ENCODE measurements around the gene HMHB1. TPM values are rescaled to one million over a fixed set of nuclear protein-coding genes. Genes with fewer than 3 reads are reported as not detected.

Gene HMHB1
- total RNA-seq, 1 donor from 2014 or later, result not detected

DNA sequence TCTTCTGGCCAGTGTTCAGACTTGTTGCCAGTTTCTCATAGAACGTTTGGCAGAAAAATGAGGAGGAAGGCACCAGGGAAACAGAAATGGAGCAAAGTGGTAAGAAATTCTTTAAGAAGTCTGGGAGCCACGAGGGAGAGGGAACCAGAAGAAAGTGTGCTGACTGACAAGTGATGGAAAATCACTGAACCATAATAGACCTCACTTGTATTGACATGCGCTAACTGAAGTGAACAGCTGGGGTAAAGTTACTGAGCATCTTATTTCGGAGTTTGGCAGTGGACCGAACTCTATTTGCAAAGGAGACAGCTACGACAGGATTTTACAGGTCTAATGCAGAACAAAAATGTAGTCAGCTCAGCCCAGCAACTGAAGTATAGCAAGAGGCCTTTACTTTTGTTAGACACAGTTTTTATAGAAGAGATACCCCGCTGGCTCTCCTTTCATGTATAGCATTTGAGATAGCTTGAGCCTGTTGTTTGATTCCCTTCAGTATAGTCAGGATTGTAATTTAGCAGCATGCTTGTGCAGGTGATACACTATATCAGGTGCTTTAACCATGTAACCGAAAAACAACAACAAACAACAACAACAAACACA lies 53.6 kb downstream of the HMHB1 start:
- no peak for DNase-seq (ENCODE audit: low read depth in 2 of 2)

Data from lung microvascular endothelial cell (primary cell).